GM21529 (cell line): ENCODE measurements around the gene SLCO2B1.
"Not testable (repeated sequence)": the region's sequence is repeated elsewhere in the genome, so short reads cannot be mapped to it uniquely, and the experiment has no call there.

Source experiments
- ATAC-seq: cut with Tn5 transposase; IDR thresholded peaks from one replicate; pipeline ENCODE4 v1.9.1; 2021; ENCODE audit not compliant: unreplicated experiment

Gene SLCO2B1, protein sequence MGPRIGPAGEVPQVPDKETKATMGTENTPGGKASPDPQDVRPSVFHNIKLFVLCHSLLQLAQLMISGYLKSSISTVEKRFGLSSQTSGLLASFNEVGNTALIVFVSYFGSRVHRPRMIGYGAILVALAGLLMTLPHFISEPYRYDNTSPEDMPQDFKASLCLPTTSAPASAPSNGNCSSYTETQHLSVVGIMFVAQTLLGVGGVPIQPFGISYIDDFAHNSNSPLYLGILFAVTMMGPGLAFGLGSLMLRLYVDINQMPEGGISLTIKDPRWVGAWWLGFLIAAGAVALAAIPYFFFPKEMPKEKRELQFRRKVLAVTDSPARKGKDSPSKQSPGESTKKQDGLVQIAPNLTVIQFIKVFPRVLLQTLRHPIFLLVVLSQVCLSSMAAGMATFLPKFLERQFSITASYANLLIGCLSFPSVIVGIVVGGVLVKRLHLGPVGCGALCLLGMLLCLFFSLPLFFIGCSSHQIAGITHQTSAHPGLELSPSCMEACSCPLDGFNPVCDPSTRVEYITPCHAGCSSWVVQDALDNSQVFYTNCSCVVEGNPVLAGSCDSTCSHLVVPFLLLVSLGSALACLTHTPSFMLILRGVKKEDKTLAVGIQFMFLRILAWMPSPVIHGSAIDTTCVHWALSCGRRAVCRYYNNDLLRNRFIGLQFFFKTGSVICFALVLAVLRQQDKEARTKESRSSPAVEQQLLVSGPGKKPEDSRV

GRCh38 chr11:75150879-75151278, at the start of gene SLCO2B1:
Gene SLCO2B1, plus strand, starts transcription at chr11:75151107. Its CDS starts 275 bp downstream, at chr11:75151382.
- no peak for ATAC-seq

DNA sequence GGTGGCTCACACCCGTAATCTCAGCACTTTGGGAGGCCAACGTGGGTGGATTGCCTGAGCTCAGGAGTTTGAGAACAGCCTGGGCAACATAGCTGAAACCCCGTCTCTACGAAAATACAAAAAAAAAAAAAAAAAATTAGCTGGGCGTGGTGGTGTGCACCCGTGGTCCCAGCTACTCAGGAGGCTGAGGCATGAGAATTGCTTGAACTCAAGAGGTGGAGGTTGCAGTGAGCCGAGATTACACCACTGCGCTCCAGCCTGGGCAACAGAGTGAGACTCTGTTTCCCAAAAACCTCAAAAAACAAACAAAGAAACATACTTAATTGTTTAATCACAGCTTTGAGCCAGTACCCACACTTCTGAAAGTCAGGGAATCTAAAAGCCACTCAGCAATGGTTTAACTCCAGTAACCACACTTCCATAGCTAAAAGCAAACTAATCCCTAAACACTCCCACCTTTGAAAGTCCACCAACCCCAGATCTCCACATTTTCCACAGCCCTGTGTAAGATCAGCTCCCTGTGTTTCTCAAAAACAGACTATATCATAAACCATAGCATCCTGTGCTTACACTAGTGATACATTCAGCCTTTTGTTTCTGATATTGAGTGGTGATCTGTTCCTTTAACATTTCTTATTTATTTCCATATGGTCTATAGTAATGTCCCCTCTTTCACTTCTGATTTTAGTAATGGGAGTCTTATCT, 49.3 kb upstream of the SLCO2B1 start:
- ATAC-seq, result no peak

DNA sequence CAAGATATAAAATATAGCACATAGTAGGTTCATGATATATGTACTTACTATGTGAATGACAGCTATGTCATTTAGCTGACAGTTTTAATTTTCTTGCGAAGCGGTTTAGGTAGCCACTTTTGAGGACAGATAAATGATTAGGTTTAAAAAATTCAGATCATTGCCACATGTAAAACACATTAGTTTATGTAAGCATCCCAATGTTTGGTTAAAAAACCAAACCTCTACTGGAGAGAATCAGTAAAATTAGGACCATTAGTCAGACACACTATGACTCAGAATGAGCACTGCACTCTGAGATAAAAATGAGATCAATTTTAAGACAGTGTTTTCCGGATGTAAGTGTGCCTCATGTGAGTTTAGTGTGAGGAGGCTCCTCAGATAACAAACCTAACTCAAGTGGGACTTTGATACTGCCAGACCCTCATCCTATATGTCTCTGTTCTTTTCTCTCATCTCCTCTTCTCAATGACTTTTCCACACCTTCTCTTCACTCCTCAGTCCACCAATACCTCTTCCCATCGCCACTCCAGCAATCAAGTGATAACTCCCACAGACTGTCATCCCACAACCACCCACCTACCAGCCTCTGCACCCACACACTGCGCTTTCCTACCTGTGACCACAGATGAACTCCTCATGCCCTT, 47.4 kb upstream of the SLCO2B1 start:
- ATAC-seq, result no peak

GRCh38 chr11:75105462-75105925, 45.4 kb upstream of the SLCO2B1 start:
- no peak for ATAC-seq

DNA sequence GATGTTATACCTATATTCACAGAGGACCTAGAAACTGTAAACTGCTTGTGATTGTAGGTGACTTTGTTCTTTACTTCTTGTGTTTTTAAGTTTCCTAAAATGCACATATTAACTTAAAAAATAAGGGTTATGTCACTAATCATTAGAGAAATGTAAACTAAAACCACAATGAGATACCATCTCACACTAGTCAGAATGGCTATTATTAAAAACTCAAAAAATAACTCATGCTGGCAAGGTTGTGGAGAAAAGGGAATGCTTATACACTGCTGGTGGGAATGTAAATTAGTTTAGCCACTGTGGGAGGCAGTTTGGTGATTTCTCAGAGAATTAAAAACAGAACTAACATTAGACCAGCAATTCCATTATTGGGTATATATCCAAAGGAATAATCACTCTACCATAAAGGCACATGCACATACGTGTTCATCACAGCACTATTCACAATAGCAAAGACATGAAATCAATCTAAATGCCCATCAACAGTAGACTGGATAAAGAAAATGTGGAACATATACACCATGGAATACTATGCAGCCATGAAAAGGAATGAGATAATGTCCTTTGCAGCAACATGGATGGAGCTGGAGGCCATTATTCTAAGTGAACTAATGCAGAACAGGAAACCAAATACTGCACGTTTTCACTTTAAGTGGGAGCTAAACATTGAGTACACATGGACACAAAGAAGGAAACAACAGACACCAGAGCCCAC, 44.8 kb upstream of the SLCO2B1 start:
- ATAC-seq, result not testable (repeated sequence)

DNA sequence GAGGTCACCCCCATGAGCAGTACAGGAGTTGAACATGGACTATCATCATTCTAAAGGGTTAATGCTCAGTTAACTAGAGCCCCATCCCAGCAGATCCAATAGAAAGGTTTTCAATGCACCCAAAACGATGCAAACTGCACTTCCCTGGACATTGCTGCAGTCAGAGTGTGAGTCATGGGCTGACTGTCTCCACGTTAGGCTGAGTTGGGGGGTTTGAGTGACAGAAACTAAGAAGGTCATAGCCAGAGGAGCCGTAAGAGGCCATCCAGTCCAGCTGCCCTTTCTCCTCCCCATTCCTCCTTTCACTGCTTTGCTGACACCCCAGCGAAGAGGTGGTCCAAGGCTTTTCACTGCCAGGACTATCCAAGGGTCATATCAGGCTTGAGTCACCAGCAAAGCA, 43.7 kb upstream of the SLCO2B1 start:
- ATAC-seq, result no peak

- ATAC-seq, result no peak
These were observed 38.7 kb upstream of the SLCO2B1 start for GRCh38 chr11:75112200-75112599.

DNA sequence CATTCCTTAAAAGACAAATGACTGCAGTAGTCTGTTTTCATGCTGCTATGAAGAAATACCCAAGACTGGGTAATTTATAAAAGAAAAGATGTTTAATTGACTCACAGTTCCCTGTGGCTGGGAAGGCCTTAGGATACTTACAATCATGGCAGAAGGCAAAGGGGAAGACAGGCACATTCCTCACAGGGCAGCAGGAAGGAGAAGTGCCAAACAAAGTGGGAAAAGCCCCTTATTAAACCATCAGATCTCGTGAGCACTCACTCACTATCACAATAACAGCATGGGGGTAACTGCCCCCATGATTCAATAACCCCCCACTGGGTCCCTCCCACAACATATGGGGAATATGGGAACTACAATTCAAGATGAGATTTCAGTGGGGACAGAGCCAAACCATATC, 37.9 kb upstream of the SLCO2B1 start:
- ATAC-seq, result no peak

GRCh38 chr11:75114465-75114864, 36.4 kb upstream of the SLCO2B1 start:
- ATAC-seq, result no peak

- ATAC-seq, result no peak
These were observed 32.3 kb upstream of the SLCO2B1 start for GRCh38 chr11:75118577-75118976.

DNA sequence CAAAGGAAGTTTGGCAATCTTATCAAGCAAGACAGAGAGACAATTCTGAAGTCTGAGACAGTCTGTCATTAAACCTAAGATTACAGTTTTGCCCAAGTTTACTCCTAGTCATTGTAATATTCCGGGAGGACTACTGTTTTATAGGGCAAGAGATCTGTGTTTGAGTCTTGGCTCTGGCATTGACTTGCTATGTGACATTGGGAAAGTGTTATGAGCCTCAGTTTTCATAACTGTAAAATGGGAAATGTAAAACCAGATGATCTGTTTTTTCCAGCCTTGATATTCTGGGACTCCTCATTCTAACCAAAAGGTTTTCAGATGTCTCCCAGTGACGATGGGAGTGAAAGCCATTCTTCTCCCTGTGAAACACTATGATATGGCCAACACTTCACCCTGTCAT, 24.3 kb upstream of the SLCO2B1 start:
- ATAC-seq, result no peak

GRCh38 chr11:75132080-75132479, 18.8 kb upstream of the SLCO2B1 start:
- no peak for ATAC-seq

DNA sequence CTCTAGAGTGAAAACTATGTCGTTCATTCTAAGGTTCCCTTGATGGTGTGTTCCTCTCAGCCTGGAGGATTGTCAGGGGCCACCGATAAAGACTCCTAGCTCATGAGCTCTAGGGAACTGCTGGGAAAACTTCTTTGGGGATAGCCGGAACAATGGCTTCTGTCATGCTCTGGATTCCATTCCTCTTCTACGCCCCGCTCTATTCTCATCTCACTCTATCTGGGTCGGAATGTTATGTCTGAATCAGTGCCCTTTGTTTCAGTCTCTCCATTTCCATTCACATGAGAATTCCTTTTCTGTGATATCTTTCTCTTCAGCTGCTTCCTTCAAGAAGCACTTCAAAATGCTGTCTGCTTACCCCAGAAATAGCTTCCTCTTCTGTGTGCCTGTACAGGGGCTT, 16.9 kb upstream of the SLCO2B1 start:
- ATAC-seq, result no peak

DNA sequence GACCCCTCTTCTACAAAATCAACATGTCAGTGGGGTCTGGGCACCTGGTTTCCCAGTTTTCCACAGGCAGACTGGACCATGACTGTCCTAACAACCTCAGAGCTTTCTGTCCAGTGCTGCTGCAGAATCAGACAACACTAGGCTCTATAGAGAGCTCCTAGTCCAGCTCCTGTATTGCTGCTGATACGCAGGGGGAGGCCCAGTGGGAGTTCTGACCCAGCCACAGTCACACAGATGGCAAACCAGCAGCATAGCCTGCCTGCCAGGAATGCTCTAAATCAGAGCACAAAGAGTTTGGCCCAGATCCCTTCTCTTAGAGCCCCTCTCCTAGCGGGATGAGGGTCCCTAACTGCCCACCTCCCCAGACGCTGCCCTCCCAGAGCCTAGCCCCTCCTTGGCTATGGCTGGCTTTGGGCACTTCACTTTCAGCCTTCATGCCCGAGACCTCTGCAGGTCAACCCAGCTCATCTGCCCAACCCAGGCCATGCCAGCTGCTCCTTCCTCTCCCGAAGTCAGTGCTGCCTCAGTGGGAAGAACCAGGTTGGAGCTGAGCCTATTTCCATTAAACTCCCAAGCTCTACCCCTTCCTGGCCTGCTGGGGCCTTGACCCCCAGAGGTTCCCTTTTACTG, 15.8 kb upstream of the SLCO2B1 start:
- no peak for ATAC-seq

DNA sequence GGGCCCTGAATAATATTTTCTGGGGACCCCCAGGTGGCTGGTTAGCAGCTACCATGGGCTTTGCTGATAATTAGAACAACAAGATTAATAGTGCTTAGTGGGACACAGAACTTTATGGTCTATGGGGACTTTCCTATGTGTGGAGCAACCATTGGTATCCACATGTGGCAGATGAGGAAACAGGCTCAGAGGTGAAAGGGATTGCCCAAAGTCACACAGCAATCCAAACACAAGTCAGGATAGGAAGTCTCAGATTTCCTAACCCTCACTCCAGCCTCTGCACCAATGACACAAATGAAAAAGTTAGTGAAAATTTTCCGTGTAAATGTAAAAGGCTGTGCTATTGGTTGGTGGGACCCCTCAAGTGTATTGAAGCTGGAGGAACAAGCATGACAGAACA, 15.3 kb upstream of the SLCO2B1 start:
- no peak for ATAC-seq

GRCh38 chr11:75140269-75141138, 10.4 kb upstream of the SLCO2B1 start:
- ATAC-seq, result no peak

DNA sequence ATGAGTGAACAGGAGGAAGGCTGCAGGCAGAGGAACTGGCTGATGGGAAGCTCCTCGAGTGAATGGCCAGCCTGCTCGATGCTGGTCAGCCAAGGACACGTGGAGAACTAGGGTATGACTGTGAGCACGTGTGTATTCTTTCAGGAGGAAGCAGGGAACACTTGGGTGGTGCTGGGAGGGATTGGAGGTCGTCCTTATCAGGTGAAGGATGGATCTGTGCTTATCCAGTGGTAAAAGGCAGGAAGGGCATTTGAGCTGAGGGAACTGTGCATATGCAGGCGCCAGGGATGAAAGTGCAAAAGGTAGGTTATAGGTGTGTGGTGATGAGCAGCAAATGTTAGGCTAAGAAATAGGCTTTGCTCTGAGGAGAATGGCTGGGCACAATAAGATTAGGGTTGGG, 9.7 kb upstream of the SLCO2B1 start:
- ATAC-seq, result no peak

GRCh38 chr11:75142714-75143419, 8.0 kb upstream of the SLCO2B1 start:
- peak; percentile 80 for ATAC-seq

DNA sequence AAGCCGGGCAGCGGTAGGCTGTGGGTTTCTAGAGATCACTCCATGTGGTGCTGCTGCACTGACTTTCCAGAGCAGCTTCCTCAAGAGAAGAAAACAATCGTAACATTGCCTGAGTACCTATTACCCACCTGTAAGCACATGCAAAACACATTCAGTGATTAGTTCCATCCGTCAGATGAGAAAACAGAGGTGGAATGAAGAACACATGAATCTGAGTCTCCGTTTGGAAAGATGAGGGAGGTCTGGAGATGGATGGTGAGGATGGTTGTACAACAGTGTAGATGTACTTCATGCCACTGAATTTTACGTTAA, 7.5 kb upstream of the SLCO2B1 start:
- no peak for ATAC-seq
